IMR-90 (cell line): Measurements from ENCODE around the gene NTF3. TPM values are rescaled to one million over a fixed set of nuclear protein-coding genes. Genes with fewer than 3 reads are reported as not detected.

Experiments
- ATAC-seq: fragments of 200-7000 bp; cut with Tn5 transposase; 2 replicates; pipeline ENCODE4 v1.9.1; 2020; ENCODE audit warnings: low read depth, mild to moderate bottlenecking, moderate library complexity
- BruUV-seq: library from RNA; stranded (reverse); fragments of 400-500 nt; replicated peaks from 2 replicates; lab custom pipeline; 2021; lab: Mats Ljungman, UMichigan
- CTCF ChIA-PET: fragments of 300-600 bp; formaldehyde crosslinking; extraction: SDS; loops from one replicate; lab custom pipeline; 2021; ENCODE audit warnings: antibody characterized with exemption; lab: Yijun Ruan, JAX
- POLR2A ChIA-PET: fragments of 300-600 bp; sonication (Branson Sonifier 250); formaldehyde crosslinking; loops from one replicate; lab custom pipeline; 2022; ENCODE audit warnings: antibody characterized with exemption; ENCODE audit not compliant: unreplicated experiment; lab: Charles Lee
- DNase-seq: peaks from one replicate; pipeline ENCODE4 v3.0.0; 2013
- H2AFZ ChIP-seq: replicated peaks from 2 replicates; pipeline ENCODE3; 2013; ENCODE audit warnings: low read length, mild to moderate bottlenecking; ENCODE audit not compliant: poor library complexity
- H2AK5ac ChIP-seq: 2 replicates; pipeline ENCODE4 v1.6.1; 2013; ENCODE audit warnings: low read depth, low read length, inconsistent platforms
- H2AK9ac ChIP-seq: replicated peaks from 2 replicates; pipeline ENCODE3; 2013; ENCODE audit warnings: mild to moderate bottlenecking, low read depth, low read length, moderate library complexity; ENCODE audit not compliant: poor library complexity
- H2BK120ac ChIP-seq: 2 replicates; pipeline ENCODE4 v1.6.1; 2013; ENCODE audit warnings: low read depth, low read length, inconsistent platforms
- H2BK15ac ChIP-seq: 3 replicates; pipeline ENCODE4 v1.6.1; 2013; ENCODE audit warnings: low read depth, low read length, inconsistent platforms
- H2BK20ac ChIP-seq: 2 replicates; pipeline ENCODE4 v1.6.1; 2013; ENCODE audit warnings: low read depth, mild to moderate bottlenecking, inconsistent platforms, low read length, moderate library complexity
- H2BK5ac ChIP-seq: 2 replicates; pipeline ENCODE4 v1.6.1; 2013; ENCODE audit warnings: mild to moderate bottlenecking, low read depth, low read length, inconsistent platforms; ENCODE audit not compliant: poor library complexity, severe bottlenecking
- H3K14ac ChIP-seq: replicated peaks from 2 replicates; pipeline ENCODE4 v1.6.1; 2013; ENCODE audit warnings: low read depth, low read length, inconsistent platforms
- H3K18ac ChIP-seq: 2 replicates; pipeline ENCODE4 v1.6.1; 2013; ENCODE audit warnings: low read depth, low read length, control low read depth
- H3K23ac ChIP-seq: 2 replicates; pipeline ENCODE4 v1.6.1; 2013; ENCODE audit warnings: low read depth, low read length, inconsistent platforms
- H3K27ac ChIP-seq: 2 replicates; pipeline ENCODE4 v1.5.1; 2013; ENCODE audit warnings: mild to moderate bottlenecking, control low read depth, low read length; ENCODE audit not compliant: insufficient read depth
- H3K27me3 ChIP-seq: 2 replicates; pipeline ENCODE4 v1.6.1; 2013; ENCODE audit warnings: low read length; ENCODE audit not compliant: control insufficient read depth, insufficient read depth
- H3K36me3 ChIP-seq: 2 replicates; pipeline ENCODE4 v1.6.1; 2013; ENCODE audit warnings: low read length, mixed read lengths; ENCODE audit not compliant: control insufficient read depth, insufficient read depth
- H3K4ac ChIP-seq: 2 replicates; pipeline ENCODE4 v1.6.1; 2013; ENCODE audit warnings: low read depth, low read length, inconsistent platforms
- H3K4me1 ChIP-seq: 2 replicates; pipeline ENCODE4 v1.6.1; 2013; ENCODE audit warnings: low read length, mixed read lengths; ENCODE audit not compliant: control insufficient read depth, insufficient read depth
- H3K4me2 ChIP-seq: 2 replicates; pipeline ENCODE4 v1.6.1; 2013; ENCODE audit warnings: low read depth, mild to moderate bottlenecking, control low read depth, low read length, moderate library complexity
- H3K4me3 ChIP-seq: 2 replicates; pipeline ENCODE4 v1.5.1; 2013; ENCODE audit warnings: low read depth, mild to moderate bottlenecking, control low read depth, low read length, moderate library complexity; ENCODE audit not compliant: insufficient read depth
- H3K56ac ChIP-seq: 2 replicates; pipeline ENCODE4 v1.6.1; 2013; ENCODE audit warnings: low read length, inconsistent platforms; ENCODE audit not compliant: insufficient read depth; ENCODE audit errors: extremely low read depth
- H3K79me1 ChIP-seq, 2 experiments: 2 replicates each; pipeline ENCODE4 v1.6.1; 2013; ENCODE audit warnings: low read length in 2 of 2, inconsistent platforms in 1 of 2, low read depth in 1 of 2
- H3K9ac ChIP-seq: 2 replicates; pipeline ENCODE4 v1.6.1; 2013; ENCODE audit warnings: low read depth, low read length, control low read depth
- H3K9me1 ChIP-seq: 2 replicates; pipeline ENCODE4 v1.6.1; 2013; ENCODE audit warnings: low read length, inconsistent platforms; ENCODE audit not compliant: insufficient read depth
- H3K9me3 ChIP-seq: 2 replicates; pipeline ENCODE4 v1.6.1; 2013; ENCODE audit warnings: low read length; ENCODE audit not compliant: control insufficient read depth, insufficient read depth
- H4K20me1 ChIP-seq: 2 replicates; pipeline ENCODE4 v1.6.1; 2013; ENCODE audit warnings: low read length, inconsistent platforms; ENCODE audit not compliant: insufficient read depth
- H4K5ac ChIP-seq: 2 replicates; pipeline ENCODE4 v1.6.1; 2013; ENCODE audit warnings: mild to moderate bottlenecking, low read depth, low read length, control low read depth
- H4K8ac ChIP-seq, 2 experiments: 2 replicates each; pipeline ENCODE4 v1.6.1; 2013; ENCODE audit warnings: low read depth in 2 of 2, low read length in 2 of 2, control low read depth in 1 of 2, inconsistent platforms in 1 of 2
- H4K91ac ChIP-seq: 2 replicates; pipeline ENCODE4 v1.6.1; 2013; ENCODE audit warnings: low read depth, low read length, inconsistent platforms; ENCODE audit not compliant: insufficient read depth
- BHLHE40 ChIP-seq: fragments of 150-350 bp; IDR thresholded peaks from 2 replicates; pipeline ENCODE4 v1.6.1; 2016; ENCODE audit warnings: mild to moderate bottlenecking, low read depth, low read length
- CEBPB ChIP-seq: IDR thresholded peaks from 2 replicates; pipeline ENCODE4 v1.6.1; 2012; ENCODE audit warnings: low read depth, low read length, improper control_type of control experiment
- CHD1 ChIP-seq: IDR thresholded peaks from 2 replicates; pipeline ENCODE4 v1.6.1; 2012; ENCODE audit warnings: low read depth, low read length, improper control_type of control experiment
- CTCF ChIP-seq: conservative IDR thresholded peaks from 2 replicates; pipeline ENCODE4 v1.5.1; 2012; ENCODE audit warnings: mild to moderate bottlenecking, low read depth, low read length, improper control_type of control experiment
- ELK1 ChIP-seq: fragments of 150-350 bp; IDR thresholded peaks from 2 replicates; pipeline ENCODE4 v1.6.1; 2016; ENCODE audit warnings: low read depth, mild to moderate bottlenecking, low read length, moderate library complexity, borderline replicate concordance
- FOS ChIP-seq: fragments of 150-350 bp; IDR thresholded peaks from 2 replicates; pipeline ENCODE4 v1.6.1; 2016; ENCODE audit warnings: low read depth, low read length
- MAFK ChIP-seq: IDR thresholded peaks from 2 replicates; pipeline ENCODE4 v1.6.1; 2012; ENCODE audit warnings: low read depth, low read length, improper control_type of control experiment
- MAZ ChIP-seq: IDR thresholded peaks from 2 replicates; pipeline ENCODE4 v1.6.1; 2012; ENCODE audit warnings: low read depth, mild to moderate bottlenecking, low read length, improper control_type of control experiment, moderate library complexity, borderline replicate concordance
- MXI1 ChIP-seq: IDR thresholded peaks from 2 replicates; pipeline ENCODE4 v1.6.1; 2012; ENCODE audit warnings: low read depth, mild to moderate bottlenecking, low read length, moderate library complexity, borderline replicate concordance
- NFE2L2 ChIP-seq: fragments of 150-350 bp; IDR thresholded peaks from 2 replicates; pipeline ENCODE4 v1.6.1; 2016; ENCODE audit warnings: low read depth, mild to moderate bottlenecking, low read length
- POLR2A ChIP-seq: IDR thresholded peaks from 2 replicates; pipeline ENCODE4 v1.6.1; 2012; ENCODE audit warnings: mild to moderate bottlenecking, low read depth, low read length
- RAD21 ChIP-seq: IDR thresholded peaks from 2 replicates; pipeline ENCODE4 v1.6.1; 2012; ENCODE audit warnings: low read length, improper control_type of control experiment
- RFX5 ChIP-seq: IDR thresholded peaks from 2 replicates; pipeline ENCODE4 v1.8.0; 2012; ENCODE audit warnings: low read depth, mild to moderate bottlenecking, low read length, moderate library complexity
- SMC3 ChIP-seq: fragments of 150-350 bp; IDR thresholded peaks from 2 replicates; pipeline ENCODE4 v1.6.1; 2016; ENCODE audit warnings: low read depth, mild to moderate bottlenecking, antibody characterized with exemption, low read length, moderate library complexity
- USF2 ChIP-seq: fragments of 150-350 bp; IDR thresholded peaks from 2 replicates; pipeline ENCODE4 v1.6.1; 2017; ENCODE audit warnings: mild to moderate bottlenecking, antibody characterized with exemption, low read length, low read depth
- WGBS, 2 experiments: methylation state at CpG; one replicate each; pipeline versions ENCODE4 v1.1.5 to v1.1.7; 2013; ENCODE audit warnings: missing lambda C conversion rate in 2 of 2; ENCODE audit not compliant: insufficient read length in 1 of 2; ENCODE audit errors: extremely low coverage in 2 of 2; 5-methylcytosine and 5-hydroxymethylcytosine counted together
- dilution Hi-C: fragments of 300-500 bp; cut with HindIII; formaldehyde crosslinking; loops from one replicate; pipeline ENCODE4 v1.14.3; 2018; ENCODE audit warnings: low sequenced_read_pairs; ENCODE audit not compliant: unreplicated experiment
- in situ Hi-C: fragments of 300-500 bp; cut with MboI; formaldehyde crosslinking; loops from 3 replicates; pipeline ENCODE4 v1.14.3; 2019; ENCODE audit warnings: low sequenced_read_pairs, inconsistent platforms, mixed read lengths
- intact Hi-C: fragments of 100-400 bp; cut with micrococcal nuclease; formaldehyde crosslinking; loops from 2 replicates; pipeline ENCODE4 v1.10.0; 2022
- polyA plus RNA-seq, 3 experiments: library from polyadenylated mRNA; depleted of rRNA; stranded (reverse); fragments of >200 nt; gene quantifications; 2 replicates each; pipeline ENCODE4 v1.2.3, GENCODE V29; 2012; ENCODE audit warnings: low replicate concordance in 1 of 3
- total RNA-seq: library from RNA; depleted of rRNA; stranded (reverse); fragments of >200 nt; gene quantifications from 2 replicates; pipeline ENCODE4 v1.2.3, GENCODE V29; 2012

The NTF3 gene
- total and polyA plus RNA-seq, 2 of the 4 experiments (the other 2 are of a cell fraction), result 12.2 to 32.4 TPM

GRCh38 chr12:5509557-5509956, 77.6 kb downstream of the NTF3 start:
- no peak for ATAC-seq
- Histone ChIP-seq H3K27me3 (no peaks in the 10 kb centered on the region), H3K23ac (no peak overlapping the region), H3K4me2 (no peak overlapping the region), H3K9me1 (peaks cover 14% of the 10 kb centered on the region), H2AK5ac (no peak overlapping the region), H4K8ac (no peak overlapping the region), H2BK20ac (no peak overlapping the region), H3K56ac (no peak overlapping the region), H3K36me3 (peaks cover 3% of the 10 kb centered on the region; the same call in 1 of the 2 replicates), H2BK120ac (no peak overlapping the region), H2AFZ (no peak overlapping the region), H2BK15ac (no peak overlapping the region), H3K79me1 (no peaks in the 10 kb centered on the region; a peak in 1 of 4 replicates), H4K20me1 (no peaks in the 10 kb centered on the region), H2AK9ac (no peak overlapping the region), H3K4me1 (peaks cover 7% of the 10 kb centered on the region), H3K4ac (no peak overlapping the region), H3K9ac (no peak overlapping the region), H2BK5ac (no peak overlapping the region), H4K91ac (no peak overlapping the region), H3K18ac (no peak overlapping the region), H3K14ac (no peak overlapping the region), H3K27ac (no peak overlapping the region), H3K4me3 (no peak overlapping the region), H3K9me3 (no peaks in the 10 kb centered on the region), H4K5ac (no peak overlapping the region)
- intact Hi-C loops, result loop anchor here (10.0 kb wide), 1 partner anchor 775 kb away; no protein-coding TSS in a partner anchor
- ChIA-PET POLR2A (no interaction called here), CTCF (interaction anchor here (1.4 kb wide), 1 partner anchor 81 kb away, joined by 3 read pairs; no protein-coding TSS in a partner anchor)
- in situ Hi-C loops, result no loop called here
- no peak for DNase-seq
- WGBS, 2 experiments, result no CpG with 5 or more reads among the region's 7 CpGs
- no peak for TF ChIP-seq USF2
- no peak for TF ChIP-seq ELK1
- no peak for TF ChIP-seq CHD1
- TF ChIP-seq POLR2A, result no peak
- TF ChIP-seq RAD21, result no peak
- TF ChIP-seq MXI1, result no peak
- no peak for TF ChIP-seq MAZ
- no peak for TF ChIP-seq FOS
- TF ChIP-seq RFX5, result no peak
- no peak for TF ChIP-seq BHLHE40
- no peak for TF ChIP-seq NFE2L2
- no peak for TF ChIP-seq CTCF
- TF ChIP-seq CEBPB, result no peak
- no peak for TF ChIP-seq SMC3
- TF ChIP-seq MAFK, result no peak
- dilution Hi-C loops, result no loop called here
- no TSS peak for BruUV-seq
